Measurements from ENCODE around the gene SLC4A1AP. TPM values are rescaled to one million over a fixed set of nuclear protein-coding genes. Genes with fewer than 3 reads are reported as not detected.
A peak's percentile ranks its signal among the peaks of the same experiment; 100 is the strongest.

The SLC4A1AP gene
- total RNA-seq, 1 donor from 2014 or later = 19.6 TPM

- intact Hi-C loops (cut with DNase I) = no loop called here
- no peaks in the 10 kb centered on the region for H3K36me3 ChIP-seq
- H3K4me3 ChIP-seq = no peak overlapping the region
- TF ChIP-seq CTCF (IDR thresholded peaks at IDR 0.05) = no peak
- DNase-seq (no peak), ATAC-seq (no peak)
- peaks cover 21% of the 10 kb centered on the region for H3K4me1 ChIP-seq
- H3K27me3 ChIP-seq (ENCODE audit: low read depth) = peaks cover 6% of the 10 kb centered on the region
- H3K9me3 ChIP-seq = no peaks in the 10 kb centered on the region
- no peak overlapping the region for H3K27ac ChIP-seq
Measured at GRCh38 chr2:27714053-27714452, 50.4 kb downstream of the SLC4A1AP start.

GRCh38 chr2:27714851-27715291 is 51.2 kb downstream of the SLC4A1AP start:
- ATAC-seq (no peak), DNase-seq (no peak)
- Histone ChIP-seq H3K4me1 (peaks cover 21% of the 10 kb centered on the region), H3K27me3 (ENCODE audit: low read depth) (peaks cover 6% of the 10 kb centered on the region), H3K9me3 (no peaks in the 10 kb centered on the region), H3K27ac (peak overlapping the region; percentile 56), H3K4me3 (peak overlapping the region; percentile 55), H3K36me3 (no peaks in the 10 kb centered on the region)
- intact Hi-C loops (cut with DNase I) = no loop called here
- no peak for TF ChIP-seq CTCF (IDR thresholded peaks at IDR 0.05)

GRCh38 chr2:27715318-27716210 is 51.9 kb downstream of the SLC4A1AP start:
- no peak for TF ChIP-seq CTCF (IDR thresholded peaks at IDR 0.05)
- H3K27ac ChIP-seq = peak overlapping the region; percentile 56
- H3K9me3 ChIP-seq = no peaks in the 10 kb centered on the region
- H3K27me3 ChIP-seq (ENCODE audit: low read depth) = peaks cover 6% of the 10 kb centered on the region
- H3K36me3 ChIP-seq = no peaks in the 10 kb centered on the region
- H3K4me3 ChIP-seq = peak overlapping the region; percentile 55
- DNase-seq (no peak), ATAC-seq (peak; percentile 58 to 70)
- peaks cover 21% of the 10 kb centered on the region for H3K4me1 ChIP-seq
- intact Hi-C loops (cut with DNase I) = no loop called here

- ATAC-seq = peak in 1 of 2 donors; percentile 3
- Histone ChIP-seq H3K4me3 (no peak overlapping the region), H3K36me3 (no peaks in the 10 kb centered on the region), H3K9me3 (no peaks in the 10 kb centered on the region), H3K27ac (no peak overlapping the region), H3K4me1 (peaks cover 20% of the 10 kb centered on the region), H3K27me3 (ENCODE audit: low read depth) (peaks cover 6% of the 10 kb centered on the region)
- intact Hi-C loops (cut with DNase I) = no loop called here
- DNase-seq = no peak
- no peak for TF ChIP-seq CTCF (IDR thresholded peaks at IDR 0.05)
Measured at GRCh38 chr2:27716301-27717069, 52.8 kb downstream of the SLC4A1AP start.

DNA sequence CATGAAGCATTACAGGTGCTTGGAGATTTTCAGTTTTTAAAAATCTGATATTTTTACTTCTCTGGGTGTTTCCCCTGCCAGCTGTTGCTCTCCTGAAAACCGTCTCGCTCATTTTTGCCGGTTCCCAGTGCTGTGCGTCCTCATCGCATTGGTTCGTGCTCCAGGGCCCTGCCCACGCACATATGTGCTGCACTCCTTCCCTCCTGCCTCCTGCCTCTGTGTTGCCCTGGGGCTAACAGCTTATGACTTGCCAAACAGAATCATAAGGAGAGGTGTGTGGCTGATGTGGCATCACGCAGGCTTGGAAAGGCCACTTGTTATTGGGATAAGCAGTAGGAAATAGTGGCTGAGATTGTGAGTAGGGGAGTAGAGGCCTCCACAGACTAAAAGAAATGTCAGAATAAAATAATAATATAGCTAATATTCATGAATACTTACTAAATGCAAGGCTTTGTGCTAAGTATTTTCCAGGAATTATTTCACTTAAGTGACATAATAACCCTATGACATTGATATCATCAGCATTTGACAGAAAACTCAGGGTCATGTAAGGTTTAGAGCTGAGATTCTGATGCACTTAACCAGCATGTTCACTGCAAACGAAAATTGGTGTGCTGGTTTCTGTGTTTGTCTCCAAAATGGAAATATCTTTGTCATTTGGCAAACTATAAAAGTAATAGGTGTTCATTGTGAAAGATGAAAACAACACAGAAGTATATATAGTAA is 53.5 kb downstream of the SLC4A1AP start:
- Histone ChIP-seq H3K27me3 (ENCODE audit: low read depth) (peaks cover 6% of the 10 kb centered on the region), H3K9me3 (no peaks in the 10 kb centered on the region), H3K4me1 (peaks cover 13% of the 10 kb centered on the region), H3K36me3 (no peaks in the 10 kb centered on the region), H3K27ac (no peak overlapping the region), H3K4me3 (no peak overlapping the region)
- intact Hi-C loops (cut with DNase I) = no loop called here
- TF ChIP-seq CTCF (IDR thresholded peaks at IDR 0.05) = no peak
- DNase-seq (no peak), ATAC-seq (no peak)
